ENCODE results near the gene VANGL1.
A peak's percentile ranks its signal among the peaks of the same experiment; 100 is the strongest.
"Not testable (repeated sequence)": the region's sequence is repeated elsewhere in the genome, so short reads cannot be mapped to it uniquely, and the experiment has no call there.

The VANGL1 gene

GRCh38 chr1:115630342-115630741 lies 11.4 kb upstream of the VANGL1 start:
- TF ChIP-seq, protein P1, sequence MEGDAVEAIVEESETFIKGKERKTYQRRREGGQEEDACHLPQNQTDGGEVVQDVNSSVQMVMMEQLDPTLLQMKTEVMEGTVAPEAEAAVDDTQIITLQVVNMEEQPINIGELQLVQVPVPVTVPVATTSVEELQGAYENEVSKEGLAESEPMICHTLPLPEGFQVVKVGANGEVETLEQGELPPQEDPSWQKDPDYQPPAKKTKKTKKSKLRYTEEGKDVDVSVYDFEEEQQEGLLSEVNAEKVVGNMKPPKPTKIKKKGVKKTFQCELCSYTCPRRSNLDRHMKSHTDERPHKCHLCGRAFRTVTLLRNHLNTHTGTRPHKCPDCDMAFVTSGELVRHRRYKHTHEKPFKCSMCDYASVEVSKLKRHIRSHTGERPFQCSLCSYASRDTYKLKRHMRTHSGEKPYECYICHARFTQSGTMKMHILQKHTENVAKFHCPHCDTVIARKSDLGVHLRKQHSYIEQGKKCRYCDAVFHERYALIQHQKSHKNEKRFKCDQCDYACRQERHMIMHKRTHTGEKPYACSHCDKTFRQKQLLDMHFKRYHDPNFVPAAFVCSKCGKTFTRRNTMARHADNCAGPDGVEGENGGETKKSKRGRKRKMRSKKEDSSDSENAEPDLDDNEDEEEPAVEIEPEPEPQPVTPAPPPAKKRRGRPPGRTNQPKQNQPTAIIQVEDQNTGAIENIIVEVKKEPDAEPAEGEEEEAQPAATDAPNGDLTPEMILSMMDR (IDR thresholded peaks at IDR 0.05; ENCODE audit: low read depth, low read length): no peak

DNA sequence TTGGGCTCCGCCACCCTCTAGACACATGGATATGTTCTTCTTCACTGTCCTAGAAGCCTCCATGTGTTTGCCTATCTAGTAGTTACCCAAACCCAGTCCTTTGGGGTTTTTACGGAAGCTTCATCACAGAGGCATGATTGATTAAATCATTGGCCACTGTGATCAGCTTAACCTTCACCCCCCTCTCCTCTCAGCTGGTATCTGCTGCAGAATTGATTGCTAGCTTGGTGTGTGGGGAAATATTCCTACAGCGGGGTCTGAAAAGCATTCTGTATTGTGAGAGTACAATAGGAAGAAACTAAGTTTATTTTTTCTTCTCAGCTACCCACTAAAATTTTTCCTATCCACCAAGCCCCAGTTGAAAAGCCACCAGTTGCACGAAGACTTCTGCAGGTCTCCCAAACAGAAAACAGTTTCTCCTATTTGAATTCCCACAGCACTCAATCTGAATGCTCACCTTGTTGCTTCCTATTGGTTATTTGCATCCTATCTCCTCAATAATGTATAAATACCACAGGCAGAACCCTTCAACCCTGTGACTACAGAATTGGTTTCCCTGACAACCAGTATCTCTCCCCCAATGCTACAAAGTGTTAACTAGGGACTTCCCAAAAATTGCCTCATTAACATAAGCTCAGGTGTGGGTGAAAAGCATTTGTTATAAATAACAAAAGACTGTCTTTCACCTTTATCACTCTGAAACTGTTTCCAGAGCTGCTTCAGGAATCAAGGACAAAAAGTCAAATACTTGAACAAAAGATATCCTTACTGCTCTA lies 9.3 kb upstream of the VANGL1 start:
- TF ChIP-seq, protein P1 (IDR thresholded peaks at IDR 0.05; ENCODE audit: low read depth, low read length): no peak

More at GRCh38 chr1:115630342-115630741, 11.4 kb upstream of the VANGL1 start:
- no peak overlapping the region for H3K4me3 ChIP-seq (ENCODE audit: low read depth, low read length)

DNA sequence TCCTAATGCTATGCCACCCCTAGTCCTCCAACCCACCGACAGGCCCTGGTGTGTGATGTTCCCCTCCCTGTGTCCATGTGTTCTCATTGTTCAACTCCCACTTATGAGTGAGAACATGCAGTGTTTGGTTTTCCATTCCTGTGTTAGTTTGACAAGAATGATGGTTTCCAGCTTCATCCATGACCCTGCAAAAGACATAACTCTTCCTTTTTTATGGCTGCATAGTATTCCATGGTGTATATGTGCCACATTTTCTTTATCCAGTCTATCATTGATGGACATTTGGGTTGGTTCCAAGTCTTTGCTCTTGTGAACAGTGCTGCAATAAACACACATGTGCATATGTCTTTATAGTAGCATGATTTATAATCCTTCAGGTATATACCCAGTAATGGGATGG lies 8.2 kb upstream of the VANGL1 start:
- not testable (repeated sequence) for H3K4me3 ChIP-seq (ENCODE audit: low read depth, low read length)

More for the DNA sequence above, 9.3 kb upstream of the VANGL1 start:
- H3K4me3 ChIP-seq (ENCODE audit: low read depth, low read length): no peak overlapping the region

- H3K4me3 ChIP-seq (ENCODE audit: low read depth, low read length): not testable (repeated sequence)
Observed at GRCh38 chr1:115637247-115637646, 4.5 kb upstream of the VANGL1 start.

- no peak overlapping the region for H3K4me3 ChIP-seq (ENCODE audit: low read depth, low read length)
- TF ChIP-seq, protein P1 (IDR thresholded peaks at IDR 0.05; ENCODE audit: low read depth, low read length): no peak
Observed at GRCh38 chr1:115640384-115640783, 1.4 kb upstream of the VANGL1 start.

- H3K4me3 ChIP-seq (ENCODE audit: low read depth, low read length): peak overlapping the region; percentile 87
- TF ChIP-seq, protein P1 (IDR thresholded peaks at IDR 0.05; ENCODE audit: low read depth, low read length): no peak
Observed at GRCh38 chr1:115642168-115643072, 650 bp downstream of the VANGL1 start.

DNA sequence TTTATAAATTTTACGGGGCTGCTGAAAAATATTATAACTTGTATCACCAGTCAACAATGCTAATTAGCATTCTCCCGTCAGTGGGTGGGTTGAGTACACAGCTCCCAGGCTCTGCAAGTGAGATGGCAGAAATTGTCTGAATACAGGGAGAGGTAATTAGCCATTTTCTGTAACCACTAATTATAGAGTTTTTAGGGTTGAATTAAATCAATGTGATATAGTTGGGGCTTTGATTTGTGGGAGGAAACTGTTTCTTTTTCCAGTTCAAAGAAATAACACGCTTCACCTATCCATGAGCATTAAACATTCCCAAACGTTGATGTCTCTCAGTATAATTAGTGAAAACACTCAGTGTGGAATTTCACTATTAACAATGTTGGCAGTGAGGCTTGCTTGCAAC lies 1.5 kb downstream of the VANGL1 start:
- H3K4me3 ChIP-seq (ENCODE audit: low read depth, low read length): peak overlapping the region; percentile 87
- TF ChIP-seq, protein P1 (IDR thresholded peaks at IDR 0.05; ENCODE audit: low read depth, low read length): no peak

- H3K4me3 ChIP-seq (ENCODE audit: low read depth, low read length): no peak overlapping the region
- TF ChIP-seq, protein P1 (IDR thresholded peaks at IDR 0.05; ENCODE audit: low read depth, low read length): no peak
Observed at GRCh38 chr1:115643666-115644065, 1.9 kb downstream of the VANGL1 start.
